Esophagus squamous epithelium (tissue), 4 donors: ENCODE results near the gene FOXE3.

ENCODE experiments used
- CTCF ChIP-seq, 6 experiments: fragments of 450-650 bp in 4 of 6; fragments of 200-600 bp in 2 of 6; sonication (generic) in 2 of 6; IDR thresholded peaks; one replicate each; pipeline ENCODE4 v1.5.1; 2016 to 2019; ENCODE audit warnings: antibody characterized with exemption in 6 of 6, mild to moderate bottlenecking in 4 of 6, moderate library complexity in 4 of 6
- POLR2A ChIP-seq, 4 donors: fragments of 450-650 bp; IDR thresholded peaks; one replicate each; pipeline ENCODE4 v1.6.1; 2017; ENCODE audit warnings: antibody characterized with exemption in 4 of 4, mild to moderate bottlenecking in 4 of 4, moderate library complexity in 3 of 4

GRCh38 chr1:47395433-47395832 is 20.7 kb upstream of the FOXE3 start:
- TF ChIP-seq CTCF (IDR thresholded peaks at IDR 0.05) (no peak), POLR2A (IDR thresholded peaks at IDR 0.05) (no peak)
